AG09319 (cell line): ENCODE results near the gene SRBD1.

Experiments
- DNase-seq: peaks from one replicate; pipeline ENCODE4 v3.0.0-alpha.2; 2010; ENCODE audit warnings: low read depth; ENCODE audit errors: extremely low read depth
- CTCF ChIP-seq: IDR thresholded peaks from 2 replicates; pipeline ENCODE4 v1.5.1; 2011; ENCODE audit warnings: low read depth, mild to moderate bottlenecking, inconsistent platforms, low read length, moderate library complexity

SRBD1 gene

GRCh38 chr2:45617496-45617895, 6.4 kb upstream of the SRBD1 start:
- no peak for DNase-seq

GRCh38 chr2:45616658-45617411, 5.8 kb upstream of the SRBD1 start:
- DNase-seq = peak; percentile 53

More at GRCh38 chr2:45617496-45617895, 6.4 kb upstream of the SRBD1 start:
- no peak for TF ChIP-seq CTCF

GRCh38 chr2:45614871-45615415, 3.9 kb upstream of the SRBD1 start:
- no peak for DNase-seq
- TF ChIP-seq CTCF = no peak

More at GRCh38 chr2:45616658-45617411, 5.8 kb upstream of the SRBD1 start:
- TF ChIP-seq CTCF = no peak

- DNase-seq = no peak
- TF ChIP-seq CTCF = no peak
Measured at GRCh38 chr2:45614330-45614729, 3.3 kb upstream of the SRBD1 start.

- DNase-seq = no peak
Measured at GRCh38 chr2:45612731-45613130, 1.7 kb upstream of the SRBD1 start.

GRCh38 chr2:45612285-45612684, 1.2 kb upstream of the SRBD1 start:
- no peak for DNase-seq
- no peak for TF ChIP-seq CTCF

More at GRCh38 chr2:45612731-45613130, 1.7 kb upstream of the SRBD1 start:
- TF ChIP-seq CTCF = no peak

- peak; percentile 57 for TF ChIP-seq CTCF
- DNase-seq = peak; percentile 22
Measured at GRCh38 chr2:45610281-45611019, 617 bp downstream of the SRBD1 start.
